ENCODE data around the gene HSPA4L. TPM values are rescaled to one million over a fixed set of nuclear protein-coding genes. Genes with fewer than 3 reads are reported as not detected.

The HSPA4L gene
- total and polyA plus RNA-seq, 2 donors (not counting 3 experiments of a cell fraction or from before 2014, with no cell fraction given) = 1.3 to 12.4 TPM

DNA sequence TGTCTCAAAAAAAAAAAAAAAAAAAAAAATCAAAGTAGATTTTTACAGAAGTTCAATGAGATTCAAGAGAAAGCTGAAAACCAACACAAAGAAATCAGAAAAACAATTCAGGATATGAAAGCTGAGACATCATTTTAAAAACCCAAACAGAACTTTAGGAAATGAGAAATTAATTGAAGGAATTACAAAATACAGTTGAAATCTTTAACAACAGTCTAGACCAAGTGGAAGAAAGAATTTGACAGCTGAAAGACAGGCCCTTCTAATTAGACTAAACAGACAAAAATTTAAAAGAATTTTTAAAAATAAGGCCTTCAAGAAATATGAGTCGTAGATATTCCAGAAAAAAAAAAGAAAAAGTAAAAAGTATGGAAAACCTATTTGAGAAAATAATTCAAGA lies 64.6 kb downstream of the HSPA4L start:
- Histone ChIP-seq H3K79me2 (ENCODE audit: control insufficient read depth, insufficient read depth, low read length) (no peaks in the 10 kb centered on the region), H3K4me3 (replicated peaks in 1 of 3; ENCODE audit: insufficient read depth in 1 of 3, low read depth in 1 of 3, low read length in 3 of 3) (no peak overlapping the region), H3K9me1 (replicated peaks; ENCODE audit: control insufficient read depth, extremely low read depth, insufficient read depth, low read length) (no peaks in the 10 kb centered on the region), H3K4me1 (ENCODE audit: control insufficient read depth, extremely low read depth, insufficient read depth, low read length) (no peaks in the 10 kb centered on the region), H3K27me3 (ENCODE audit: control insufficient read depth in 2 of 2, insufficient read depth in 2 of 2, low read length in 2 of 2) (no peaks in the 10 kb centered on the region), H2AFZ (ENCODE audit: low read depth, low read length) (no peak overlapping the region), H3K27ac (ENCODE audit: insufficient read depth, low read depth, low read length) (no peak overlapping the region), H3K36me3 (ENCODE audit: control insufficient read depth in 2 of 2, extremely low read depth in 1 of 2, insufficient read depth in 2 of 2, low read length in 2 of 2) (no peaks in the 10 kb centered on the region), H3K9me3 (replicated peaks; ENCODE audit: control insufficient read depth, insufficient read depth, low read length) (peaks cover 3% of the 10 kb centered on the region), H3K9ac (replicated peaks; ENCODE audit: extremely low read depth, insufficient read depth, low read length) (no peak overlapping the region), H3K4me2 (ENCODE audit: insufficient read depth, low read length) (no peak overlapping the region), H4K20me1 (replicated peaks; ENCODE audit: control insufficient read depth, extremely low read depth, insufficient read depth, low read length) (no peaks in the 10 kb centered on the region)
- dilution Hi-C loops (cut with MboI; ENCODE audit: extremely low pct_ligation_motif_present, low sequenced_read_pairs) (no loop called here), intact Hi-C loops (cut with micrococcal nuclease) (no loop called here)
- TF ChIP-seq, protein P1, sequence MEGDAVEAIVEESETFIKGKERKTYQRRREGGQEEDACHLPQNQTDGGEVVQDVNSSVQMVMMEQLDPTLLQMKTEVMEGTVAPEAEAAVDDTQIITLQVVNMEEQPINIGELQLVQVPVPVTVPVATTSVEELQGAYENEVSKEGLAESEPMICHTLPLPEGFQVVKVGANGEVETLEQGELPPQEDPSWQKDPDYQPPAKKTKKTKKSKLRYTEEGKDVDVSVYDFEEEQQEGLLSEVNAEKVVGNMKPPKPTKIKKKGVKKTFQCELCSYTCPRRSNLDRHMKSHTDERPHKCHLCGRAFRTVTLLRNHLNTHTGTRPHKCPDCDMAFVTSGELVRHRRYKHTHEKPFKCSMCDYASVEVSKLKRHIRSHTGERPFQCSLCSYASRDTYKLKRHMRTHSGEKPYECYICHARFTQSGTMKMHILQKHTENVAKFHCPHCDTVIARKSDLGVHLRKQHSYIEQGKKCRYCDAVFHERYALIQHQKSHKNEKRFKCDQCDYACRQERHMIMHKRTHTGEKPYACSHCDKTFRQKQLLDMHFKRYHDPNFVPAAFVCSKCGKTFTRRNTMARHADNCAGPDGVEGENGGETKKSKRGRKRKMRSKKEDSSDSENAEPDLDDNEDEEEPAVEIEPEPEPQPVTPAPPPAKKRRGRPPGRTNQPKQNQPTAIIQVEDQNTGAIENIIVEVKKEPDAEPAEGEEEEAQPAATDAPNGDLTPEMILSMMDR (IDR thresholded peaks at IDR 0.05; ENCODE audit: extremely low read depth in 1 of 2, insufficient read depth in 1 of 2, low read depth in 1 of 2, low read length in 2 of 2) = no peak
- TF ChIP-seq, protein P2, sequence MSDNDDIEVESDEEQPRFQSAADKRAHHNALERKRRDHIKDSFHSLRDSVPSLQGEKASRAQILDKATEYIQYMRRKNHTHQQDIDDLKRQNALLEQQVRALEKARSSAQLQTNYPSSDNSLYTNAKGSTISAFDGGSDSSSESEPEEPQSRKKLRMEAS (IDR thresholded peaks at IDR 0.05; ENCODE audit: insufficient read depth, insufficient read length) = no peak
- TF ChIP-seq EZH2 (IDR thresholded peaks at IDR 0.05; ENCODE audit: borderline replicate concordance, low read depth, low read length, severe bottlenecking) = no peak
- no peak for TF ChIP-seq FOS (IDR thresholded peaks at IDR 0.05; ENCODE audit: borderline replicate concordance, insufficient read depth, low read length)
- TF ChIP-seq JUN (IDR thresholded peaks at IDR 0.05; ENCODE audit: borderline replicate concordance, insufficient read depth, insufficient read length, low read depth) = no peak
- TF ChIP-seq POLR2AphosphoS5 (IDR thresholded peaks at IDR 0.05; ENCODE audit: insufficient read depth, low read depth, low read length) = no peak
- TF ChIP-seq GATA2 (IDR thresholded peaks at IDR 0.05; ENCODE audit: insufficient read depth, insufficient read length, low read depth, low read length) = no peak
- no peak for TF ChIP-seq POLR2A (IDR thresholded peaks at IDR 0.05; ENCODE audit: low read depth, low read length)
- TF ChIP-seq MYC (IDR thresholded peaks at IDR 0.05; ENCODE audit: low read depth, low read length) = no peak
- FAIRE-seq (no peak), DNase-seq (ENCODE audit: low read depth, low spot score) (no peak)
- no TSS peak for BruUV-seq (replicated peaks)
- ChIA-PET POLR2A (no interaction called here), CTCF (interaction anchor here (0.9 kb wide), 1 partner anchor 10 kb away, joined by 3 read pairs; no protein-coding TSS in a partner anchor)

Data from endothelial cell of umbilical vein (primary cell).